NCI-H1930 (cell line): Measurements from ENCODE around the gene RHBG.
"Not testable (repeated sequence)": the region's sequence is repeated elsewhere in the genome, so short reads cannot be mapped to it uniquely, and the experiment has no call there.

Source experiments
- DNase-seq, 2 experiments: peaks; one replicate each; lab custom pipeline; 2025; lab: John Stamatoyannopoulos, UW

The RHBG gene, protein sequence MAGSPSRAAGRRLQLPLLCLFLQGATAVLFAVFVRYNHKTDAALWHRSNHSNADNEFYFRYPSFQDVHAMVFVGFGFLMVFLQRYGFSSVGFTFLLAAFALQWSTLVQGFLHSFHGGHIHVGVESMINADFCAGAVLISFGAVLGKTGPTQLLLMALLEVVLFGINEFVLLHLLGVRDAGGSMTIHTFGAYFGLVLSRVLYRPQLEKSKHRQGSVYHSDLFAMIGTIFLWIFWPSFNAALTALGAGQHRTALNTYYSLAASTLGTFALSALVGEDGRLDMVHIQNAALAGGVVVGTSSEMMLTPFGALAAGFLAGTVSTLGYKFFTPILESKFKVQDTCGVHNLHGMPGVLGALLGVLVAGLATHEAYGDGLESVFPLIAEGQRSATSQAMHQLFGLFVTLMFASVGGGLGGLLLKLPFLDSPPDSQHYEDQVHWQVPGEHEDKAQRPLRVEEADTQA

GRCh38 chr1:156368889-156369684 is at the start of gene RHBG:
RHBG (plus strand) TSS chr1:156369211; CDS start chr1:156369250, 39 bp downstream.
- no peak for DNase-seq

GRCh38 chr1:156319664-156320063 is 49.3 kb upstream of the RHBG start:
- DNase-seq: no peak

GRCh38 chr1:156320560-156320959 is 48.5 kb upstream of the RHBG start:
- DNase-seq: no peak

- not testable (repeated sequence) for DNase-seq
Measured at GRCh38 chr1:156323179-156323578, 45.8 kb upstream of the RHBG start.

DNA sequence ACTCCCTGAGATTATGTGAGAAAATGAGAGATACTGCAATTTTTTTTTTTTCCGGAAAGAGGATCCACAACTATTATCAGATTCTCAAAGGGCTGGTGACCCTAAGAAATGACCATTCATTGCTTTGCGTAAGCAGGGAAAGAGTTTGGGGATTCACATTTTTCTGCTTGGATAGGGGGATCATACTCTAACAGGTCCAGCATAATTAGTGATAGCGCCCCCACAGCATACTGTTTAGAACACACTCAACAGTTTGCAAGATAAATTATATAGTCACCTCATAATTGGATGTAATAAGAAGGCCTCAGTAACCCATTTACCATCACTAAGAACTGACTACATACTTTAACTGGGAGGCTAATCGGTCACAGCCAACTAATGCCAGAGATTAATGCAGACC is 32.8 kb upstream of the RHBG start:
- no peak for DNase-seq

GRCh38 chr1:156337052-156337887 is 31.7 kb upstream of the RHBG start:
- no peak for DNase-seq

DNA sequence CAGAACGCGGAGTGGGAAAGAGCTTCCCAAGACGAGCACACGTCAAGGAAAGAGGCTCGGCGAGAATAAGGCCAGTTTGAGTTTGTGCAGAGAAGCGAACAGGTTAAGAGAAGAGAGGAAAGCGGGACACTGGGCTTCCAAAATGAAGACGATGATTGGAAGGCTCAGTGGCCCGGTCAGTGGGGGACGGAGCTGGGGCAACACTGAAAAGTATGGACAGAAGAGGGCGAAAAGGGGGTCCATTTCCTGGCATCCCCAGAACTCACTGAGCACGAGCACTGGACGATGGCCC is 31.2 kb upstream of the RHBG start:
- peak in 1 of 2 experiments; percentile 39 for DNase-seq

DNA sequence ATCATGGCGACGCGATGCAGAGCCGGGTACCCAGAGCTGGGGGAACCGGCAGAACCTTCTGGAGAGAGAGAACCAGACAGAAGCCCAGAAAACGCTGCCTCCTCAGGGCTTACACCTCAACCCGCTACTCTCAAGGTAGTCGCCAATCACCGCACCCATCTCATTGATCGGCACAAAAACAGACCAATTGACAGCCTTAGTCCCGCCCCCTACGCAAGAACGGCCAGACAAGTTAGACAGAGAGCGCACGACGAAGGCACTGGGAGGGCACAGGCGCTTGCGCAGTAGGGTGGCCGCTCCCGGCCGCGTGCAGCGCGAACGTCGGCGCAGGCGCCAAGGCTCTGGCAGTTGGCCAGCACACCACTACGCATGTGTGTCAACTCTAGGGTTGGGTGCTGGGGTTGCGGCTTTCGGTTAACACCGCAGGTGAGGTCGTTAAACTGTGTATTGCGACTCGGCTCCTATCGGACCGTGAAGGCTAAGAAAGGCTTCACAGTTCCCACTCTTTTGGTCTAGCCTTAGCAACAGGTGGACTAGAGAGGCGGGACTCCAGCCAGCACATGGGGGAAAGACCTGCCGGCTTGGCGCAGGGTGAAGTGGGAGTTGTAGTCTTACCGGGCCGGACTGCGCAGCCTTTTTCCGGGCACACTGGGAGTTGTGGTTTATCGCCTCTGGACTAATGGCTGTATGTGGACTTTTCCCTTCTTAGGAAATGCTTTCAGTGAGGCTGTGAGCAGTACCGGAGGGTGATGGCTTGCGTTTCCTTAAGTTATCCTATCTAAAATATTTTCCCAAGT is 30.6 kb upstream of the RHBG start, which contains the start of the genes CCT3 and TSACC:
Gene CCT3 (minus strand): TSS at position 113 of the 797 bp plus-strand sequence. CDS start 108 bp downstream, at position 5.
Gene TSACC (plus strand): TSS at position 347 of the 797 bp plus-strand sequence. CDS start 1,232 bp downstream, outside the sequence.
- DNase-seq: peak; percentile 99

- DNase-seq: no peak
Measured at GRCh38 chr1:156342166-156342955, 26.6 kb upstream of the RHBG start.

- DNase-seq: no peak
Measured at GRCh38 chr1:156344409-156344808, 24.6 kb upstream of the RHBG start.

DNA sequence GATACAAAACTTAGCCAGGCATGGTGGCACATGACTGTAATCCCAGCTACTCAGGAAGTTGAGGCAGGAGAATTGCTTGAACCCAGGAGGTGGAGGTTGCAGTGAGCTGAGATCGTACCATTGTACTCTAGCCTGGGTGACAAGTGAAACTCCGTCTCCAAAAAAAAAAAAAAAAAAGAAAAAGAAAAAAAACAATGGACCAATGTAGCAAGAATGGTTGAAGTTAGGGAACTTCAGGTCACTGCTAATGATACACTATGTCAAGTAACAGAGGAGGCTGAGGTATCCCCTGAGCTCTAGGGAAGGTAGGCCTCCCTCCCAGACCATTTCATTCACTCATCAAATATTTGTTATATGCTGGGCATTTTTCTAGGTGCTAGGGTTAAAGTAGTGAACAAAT is 23.0 kb upstream of the RHBG start:
- DNase-seq: not testable (repeated sequence)

GRCh38 chr1:156346636-156347035 is 22.4 kb upstream of the RHBG start:
- DNase-seq: no peak

DNA sequence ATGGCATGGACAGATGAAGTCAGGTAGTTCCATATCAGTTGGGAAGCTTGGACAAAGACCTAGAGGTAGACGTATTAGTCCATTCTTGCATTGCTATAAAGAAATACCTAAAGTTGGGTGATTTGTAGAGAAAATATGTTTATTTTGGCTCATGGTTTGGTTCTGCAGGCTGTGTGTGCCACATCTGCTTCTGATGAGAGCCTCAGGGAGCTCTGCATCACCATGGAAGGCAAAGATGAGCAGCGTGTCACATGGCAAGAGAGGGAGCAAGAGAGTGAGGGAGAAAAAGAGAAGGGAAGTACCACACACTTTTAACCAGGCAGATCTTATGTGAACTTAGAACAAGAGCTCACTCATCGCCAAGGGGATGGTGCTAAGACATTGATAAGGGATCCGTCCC is 21.7 kb upstream of the RHBG start:
- no peak for DNase-seq

DNA sequence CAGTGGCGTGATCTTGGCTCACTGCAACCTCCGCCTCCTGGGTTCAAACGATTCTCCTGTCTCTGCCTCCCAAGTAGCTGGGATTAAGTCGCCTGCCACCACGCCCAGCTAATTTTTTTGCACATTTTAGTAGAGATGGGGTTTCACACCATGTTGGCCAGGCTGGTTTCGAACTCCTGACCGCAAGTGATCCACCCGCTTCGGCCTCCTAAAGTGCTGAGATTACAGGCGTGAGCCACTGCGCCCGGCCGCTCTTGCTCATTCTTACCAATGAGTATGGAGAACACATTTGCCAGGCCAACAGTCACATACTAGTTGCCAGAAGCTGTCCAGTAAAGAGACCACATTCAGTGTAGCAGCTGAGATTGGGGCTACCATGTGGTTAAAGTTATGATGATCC is 16.5 kb upstream of the RHBG start:
- DNase-seq: not testable (repeated sequence)

DNA sequence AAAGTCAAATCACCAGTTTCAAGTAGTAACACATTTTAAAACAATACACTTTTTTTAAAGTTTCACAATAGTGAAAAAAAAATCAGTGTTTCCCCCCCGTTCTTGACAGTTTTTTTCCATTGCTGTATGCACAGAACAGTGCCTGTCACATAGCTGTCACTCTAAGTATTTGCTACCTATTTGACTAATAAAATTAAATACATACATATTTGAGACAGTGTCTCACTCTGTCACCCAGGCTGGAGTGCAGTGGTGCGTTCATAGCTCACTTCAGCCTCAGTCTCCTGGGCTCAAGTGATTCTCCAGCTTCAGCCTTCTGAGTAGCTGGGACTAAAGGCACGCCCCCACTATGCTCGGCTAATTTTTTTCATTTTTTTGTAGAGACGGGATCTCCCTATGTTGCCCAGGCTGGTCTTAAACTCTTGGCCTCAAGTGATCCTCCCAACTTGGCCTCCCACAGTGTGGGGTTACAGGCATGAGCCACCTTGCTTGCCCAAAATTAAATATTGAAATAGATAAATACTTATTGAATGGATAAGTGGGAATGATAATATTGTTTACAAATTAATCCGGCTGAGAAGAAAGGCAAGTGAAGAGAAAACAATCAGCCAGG is 12.6 kb upstream of the RHBG start:
- DNase-seq: no peak

DNA sequence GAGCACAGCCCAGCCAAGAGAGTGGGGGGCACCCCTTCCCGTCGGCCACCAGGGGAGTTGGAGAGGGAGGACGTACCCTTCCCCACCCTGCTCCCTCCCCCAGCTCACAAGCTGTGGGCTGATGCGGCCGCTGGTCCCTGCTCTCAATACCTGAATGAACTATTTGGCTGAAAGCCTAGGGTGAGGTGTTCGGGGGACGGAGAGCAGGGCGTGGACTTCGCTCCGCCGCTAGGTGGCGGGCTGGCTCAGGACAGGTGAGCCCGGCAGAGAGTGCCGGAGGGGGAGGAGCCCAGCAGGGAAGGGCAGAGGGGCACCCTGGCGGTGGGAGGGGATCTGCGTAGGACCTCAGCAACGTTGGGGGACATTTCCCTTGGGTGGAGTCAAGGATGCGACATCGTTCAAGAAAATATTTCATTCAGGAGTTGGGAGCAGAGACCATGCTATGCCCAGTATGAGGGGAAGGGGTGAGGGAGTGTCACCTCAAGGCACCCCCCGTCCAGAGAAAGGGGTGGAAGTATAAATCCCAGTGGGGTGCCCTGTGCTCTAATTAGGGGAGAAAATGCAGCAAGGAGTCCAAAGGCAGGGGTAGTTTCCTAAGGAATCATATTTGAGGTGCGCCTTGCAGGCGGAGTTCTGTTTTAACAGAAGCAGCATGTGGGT is 12.0 kb upstream of the RHBG start:
- peak; percentile 81 to 84 for DNase-seq

GRCh38 chr1:156357977-156358376 is 11.0 kb upstream of the RHBG start:
- no peak for DNase-seq

GRCh38 chr1:156358641-156359040 is 10.4 kb upstream of the RHBG start:
- DNase-seq: no peak

DNA sequence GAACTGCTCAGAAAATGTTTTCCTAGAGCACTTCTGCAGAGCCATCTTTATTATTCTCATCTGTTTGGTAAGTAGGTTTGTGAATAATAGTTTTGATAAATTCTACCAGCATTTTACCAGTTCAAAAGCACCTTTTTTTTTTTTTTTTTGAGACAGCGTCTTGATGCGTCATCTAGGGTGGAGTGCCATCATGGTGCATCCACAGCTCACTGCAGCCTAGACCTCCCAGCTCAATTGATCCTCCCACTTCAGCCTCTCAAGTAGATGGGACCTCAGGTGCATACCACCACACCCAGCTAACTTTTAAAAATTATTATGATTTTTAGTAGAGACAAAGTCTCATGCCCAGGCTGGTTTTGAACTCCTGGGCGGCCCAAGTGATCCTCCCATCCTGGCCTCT is 9.8 kb upstream of the RHBG start:
- no peak for DNase-seq
